B cell (primary cell): Measurements from ENCODE around the gene CYTH3.

Experiments used
- CTCF ChIP-seq: fragments of 200-600 bp; IDR thresholded peaks from one replicate; pipeline ENCODE4 v1.8.0; 2022; ENCODE audit warnings: antibody characterized with exemption, mild to moderate bottlenecking
- EZH2 ChIP-seq: IDR thresholded peaks from 2 replicates; pipeline ENCODE4 v1.6.1; 2012; ENCODE audit warnings: borderline replicate concordance, low read depth, mild to moderate bottlenecking, moderate library complexity, low read length; ENCODE audit not compliant: insufficient read depth, poor library complexity, severe bottlenecking

- no peak for TF ChIP-seq CTCF
- TF ChIP-seq EZH2, result no peak
Measured at GRCh38 chr7:6290319-6290741, 17.9 kb upstream of the CYTH3 start.
